Activated CD4-positive, alpha-beta T cell treated with anti-CD3 and anti-CD28 coated beads, Interleukin-2, Interleukin-4, amounts not matched to agents 100 ng/mL and 50 ng/mL, durations not matched to agents 16 hours and 8 hours (primary cell): Measurements from ENCODE around the gene GRIK4.
"Not testable (repeated sequence)": the region's sequence is repeated elsewhere in the genome, so short reads cannot be mapped to it uniquely, and the experiment has no call there.

Source experiments
- DNase-seq: peaks from one replicate; pipeline ENCODE4 v3.0.0-alpha.2; 2020; ENCODE audit warnings: low spot score

GRIK4 gene

DNA sequence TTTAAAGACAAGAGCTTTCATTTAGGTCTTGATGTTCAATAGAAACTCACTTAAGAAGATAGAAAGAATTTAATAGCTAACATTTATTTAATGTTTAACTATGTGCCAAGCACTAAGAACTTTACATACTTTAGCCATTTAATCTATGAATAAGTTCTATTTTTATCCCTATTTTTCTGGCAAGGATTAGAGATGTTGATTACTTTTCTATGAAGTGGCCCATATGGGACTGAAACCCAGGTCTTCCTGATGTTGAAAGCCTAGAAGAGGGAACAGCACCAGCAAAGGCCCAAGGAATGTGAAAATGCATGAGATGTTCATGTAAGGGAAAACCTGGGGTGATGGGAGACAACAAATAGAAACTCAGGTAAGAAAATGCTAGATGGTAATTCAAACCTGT, 497.0 kb downstream of the GRIK4 start:
- no peak for DNase-seq

- DNase-seq = no peak
Measured at GRCh38 chr11:121012091-121012490, 500.5 kb downstream of the GRIK4 start.

GRCh38 chr11:121018746-121019145, 507.2 kb downstream of the GRIK4 start:
- DNase-seq = no peak

DNA sequence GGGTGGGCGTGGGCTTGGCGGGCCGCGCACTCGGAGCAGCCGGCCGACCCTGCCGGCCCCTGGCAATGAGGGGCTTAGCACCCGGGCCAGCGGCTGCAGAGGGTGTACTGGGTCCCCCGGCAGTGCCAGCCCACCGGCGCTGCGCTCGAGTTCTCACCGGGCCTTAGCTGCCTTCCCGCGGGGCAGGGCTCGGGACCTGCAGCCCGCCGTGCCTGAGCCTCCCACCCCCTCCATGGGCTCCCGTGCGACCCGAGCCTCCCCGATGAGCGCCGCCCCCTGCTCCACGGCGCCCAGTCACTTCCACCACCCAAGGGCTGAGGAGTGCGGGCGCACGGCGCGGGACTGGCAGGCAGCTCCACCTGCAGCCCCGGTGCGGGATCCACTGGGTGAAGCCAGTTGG, 510.2 kb downstream of the GRIK4 start:
- not testable (repeated sequence) for DNase-seq

GRCh38 chr11:121023848-121024751, 512.6 kb downstream of the GRIK4 start, which contains the start of gene TBCEL:
Gene TBCEL, plus strand, starts transcription at chr11:121024102. Its CDS starts 21,589 bp downstream, at chr11:121045691.
- DNase-seq = peak; percentile 88

DNA sequence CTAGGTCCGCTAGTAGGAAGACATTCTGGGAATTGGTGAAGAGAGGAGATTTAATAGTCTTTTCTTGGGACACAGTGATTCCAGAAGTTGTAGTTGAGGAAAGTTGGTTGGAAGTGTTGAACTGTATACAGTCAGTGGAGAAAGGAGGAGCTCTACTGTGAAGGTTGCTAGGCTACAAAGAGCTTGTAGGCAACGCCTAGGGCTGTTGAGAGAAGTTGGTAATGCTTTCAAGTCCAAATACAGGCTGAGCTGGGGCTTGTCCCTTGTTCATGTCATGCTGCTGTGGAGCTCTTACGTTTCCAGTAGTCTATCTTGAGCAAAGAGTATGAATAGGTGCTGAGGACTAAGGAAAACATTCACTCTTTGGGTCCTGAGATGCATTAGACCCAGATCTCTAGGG, 513.4 kb downstream of the GRIK4 start:
- DNase-seq = no peak

- DNase-seq = no peak
Measured at GRCh38 chr11:121029153-121029552, 517.6 kb downstream of the GRIK4 start.

GRCh38 chr11:121029813-121030445, 518.4 kb downstream of the GRIK4 start:
- DNase-seq = no peak

- no peak for DNase-seq
Measured at GRCh38 chr11:121031167-121031566, 519.6 kb downstream of the GRIK4 start.

GRCh38 chr11:121031648-121032047, 520.1 kb downstream of the GRIK4 start:
- DNase-seq = not testable (repeated sequence)

GRCh38 chr11:121032546-121032945, 521.0 kb downstream of the GRIK4 start:
- DNase-seq = no peak

- DNase-seq = no peak
Measured at GRCh38 chr11:121033635-121034034, 522.1 kb downstream of the GRIK4 start.

- no peak for DNase-seq
Measured at GRCh38 chr11:121035169-121035755, 523.7 kb downstream of the GRIK4 start.

DNA sequence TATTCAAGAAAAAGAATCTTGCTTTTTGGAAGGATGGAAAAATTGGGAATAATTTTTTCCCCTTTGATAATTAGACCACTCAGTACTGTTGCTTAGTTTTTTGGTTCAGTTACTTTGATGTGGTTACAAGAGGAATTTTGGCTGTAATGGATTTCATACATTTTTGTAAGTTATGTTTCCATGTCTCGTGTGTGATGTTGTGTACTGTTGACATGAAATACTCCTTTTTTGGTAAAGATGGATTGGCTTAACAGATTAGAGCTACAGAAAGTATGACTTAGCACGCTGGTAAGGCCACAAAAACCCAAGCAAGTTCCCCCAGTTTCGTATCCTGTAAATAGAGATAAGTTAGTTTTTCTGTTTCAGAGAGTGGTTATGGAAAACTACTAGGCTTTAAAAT, 524.2 kb downstream of the GRIK4 start:
- peak; percentile 23 for DNase-seq

DNA sequence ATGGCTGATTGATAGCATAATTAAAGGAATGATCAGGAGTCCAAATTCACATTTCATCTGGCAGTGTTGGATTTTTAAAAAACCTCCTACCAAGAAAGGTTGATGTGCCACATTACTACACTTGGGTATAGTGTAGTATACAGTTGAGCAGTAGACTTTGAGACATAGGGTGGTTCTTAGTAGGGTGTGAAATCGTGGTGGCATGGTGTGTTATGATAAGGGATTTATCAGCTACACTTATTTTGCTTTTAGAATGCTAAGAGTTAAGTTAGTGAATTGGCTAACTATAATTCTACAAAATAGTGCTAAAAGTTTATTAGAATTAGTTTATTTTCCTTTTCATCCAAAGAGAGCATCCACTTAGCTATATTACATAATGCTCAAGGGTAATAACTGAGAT, 525.5 kb downstream of the GRIK4 start:
- no peak for DNase-seq
